Activated effector memory CD4-positive, alpha-beta T cell treated with Interleukin-2 at 50 U/mL for 16 hours (primary cell): ENCODE results near the gene DTX3.
"Not testable (repeated sequence)": the region's sequence is repeated elsewhere in the genome, so short reads cannot be mapped to it uniquely, and the experiment has no call there.

Source experiments
- DNase-seq: peaks from one replicate; pipeline ENCODE4 v3.0.0-alpha.2; 2020

DTX3 gene

DNA sequence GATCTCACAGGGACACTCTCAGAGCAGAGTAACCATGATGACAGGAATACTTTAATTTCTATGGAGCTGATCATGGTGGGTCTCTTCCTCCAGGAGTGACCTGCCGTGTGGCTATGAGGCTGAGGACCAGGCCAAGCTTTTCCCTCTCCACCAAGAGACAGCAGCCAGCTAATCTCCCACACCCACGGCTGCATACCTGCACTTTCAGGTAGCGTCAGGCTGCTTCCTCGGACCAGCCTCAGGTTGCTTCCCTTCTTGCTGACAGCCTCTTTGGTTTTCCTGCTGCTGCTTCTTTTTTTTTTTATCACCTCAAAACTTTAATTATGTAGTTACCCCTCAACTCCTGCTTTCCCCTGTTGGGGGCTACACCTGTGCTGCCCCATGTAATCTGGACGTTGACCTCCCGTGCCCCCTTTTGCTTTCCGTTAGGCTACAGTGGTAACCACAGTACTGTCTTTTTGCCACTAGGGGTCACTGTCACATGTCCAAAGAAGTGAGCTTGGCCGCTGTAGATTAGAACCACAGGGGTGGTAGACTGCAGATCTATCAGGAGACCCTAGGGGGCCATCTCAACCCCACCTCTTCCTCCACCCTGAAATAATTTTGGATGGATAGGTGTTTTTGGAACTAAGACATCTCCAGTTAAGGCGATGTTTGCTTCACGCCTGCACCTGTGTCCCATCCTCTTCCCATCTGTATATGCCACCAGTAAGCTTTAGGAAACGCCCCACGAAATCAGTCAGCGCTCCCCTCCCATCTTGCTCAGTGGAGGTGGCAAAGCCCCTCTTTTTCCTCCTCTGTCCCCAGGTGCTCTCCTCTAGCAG lies 21.4 kb upstream of the DTX3 start:
- DNase-seq: peak; percentile 36

DNA sequence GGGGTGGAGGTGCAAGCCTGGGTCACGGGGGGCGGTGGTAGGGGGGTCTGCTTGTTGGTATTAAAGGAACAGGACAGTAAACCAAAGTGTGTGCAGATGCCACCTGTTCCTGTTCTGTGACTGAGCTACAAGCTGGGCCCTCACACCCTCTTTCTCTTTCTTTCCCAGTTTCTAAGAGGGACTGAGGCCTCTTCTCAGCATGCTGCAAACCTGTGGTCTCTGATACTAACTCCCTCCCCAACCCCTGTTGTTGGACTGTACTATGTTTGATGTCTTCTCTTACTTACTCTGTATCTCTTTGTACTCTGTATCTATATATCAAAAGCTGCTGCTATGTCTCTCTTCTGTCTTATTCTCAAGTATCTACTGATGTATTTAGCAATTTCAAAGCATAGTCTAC lies 20.6 kb upstream of the DTX3 start:
- DNase-seq: no peak

DNA sequence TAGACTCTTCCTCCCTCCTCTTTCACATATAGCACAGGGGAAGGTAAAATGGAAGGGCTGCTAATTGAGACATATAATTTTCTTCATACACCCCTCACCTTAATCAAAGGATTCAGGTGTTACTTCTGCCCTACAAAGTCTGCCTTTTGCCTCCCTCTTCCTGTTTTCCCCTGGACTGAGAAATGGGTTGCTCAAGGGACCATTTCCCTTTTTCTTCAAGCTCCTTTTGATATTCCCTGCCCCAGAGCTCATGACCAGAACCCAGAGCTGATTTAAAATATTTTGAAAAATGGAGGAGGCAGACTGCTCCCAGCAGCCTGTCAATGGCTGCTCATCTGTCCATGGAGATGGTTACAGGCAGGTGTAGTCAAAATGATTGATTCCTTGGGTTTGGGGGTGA lies 19.9 kb upstream of the DTX3 start:
- no peak for DNase-seq

DNA sequence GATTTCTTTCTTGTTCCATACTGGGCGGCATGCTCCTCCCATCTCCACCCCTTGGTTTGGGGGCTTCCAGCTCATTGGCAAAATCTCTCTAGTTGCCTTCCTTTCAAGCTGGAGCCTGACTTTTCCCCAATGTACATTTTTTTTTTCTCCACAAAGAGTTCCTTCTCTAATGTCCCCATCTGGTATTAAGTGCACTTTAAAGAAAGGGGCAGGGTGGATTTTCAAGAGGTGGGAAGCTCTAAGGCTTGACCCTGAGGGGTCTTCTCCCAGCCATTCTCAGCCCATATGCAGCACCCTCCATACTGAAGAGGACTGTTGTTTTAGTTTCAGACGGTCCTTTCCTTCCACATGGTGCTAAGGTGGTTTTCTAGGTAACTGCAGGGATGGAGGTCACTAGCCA lies 19.5 kb upstream of the DTX3 start:
- DNase-seq: no peak

DNA sequence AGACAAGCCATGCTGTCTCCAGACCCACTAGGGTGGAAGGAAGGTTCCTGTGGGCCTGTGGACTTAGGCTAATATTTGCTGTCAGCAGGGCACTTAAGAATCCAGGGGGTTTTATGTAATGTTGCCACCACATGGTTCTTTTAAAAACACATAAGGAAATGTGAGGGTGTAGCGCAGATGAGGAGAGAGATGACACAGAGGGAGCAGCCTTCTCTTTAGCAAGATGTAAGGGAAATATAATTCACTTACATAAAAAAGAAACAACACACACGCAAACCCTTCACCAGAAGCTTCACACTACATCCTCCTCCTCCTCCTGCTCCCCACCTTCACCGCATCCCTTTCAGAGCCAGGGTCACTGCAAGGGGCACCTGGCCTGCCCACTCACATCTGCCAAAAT lies 18.5 kb upstream of the DTX3 start:
- DNase-seq: no peak

DNA sequence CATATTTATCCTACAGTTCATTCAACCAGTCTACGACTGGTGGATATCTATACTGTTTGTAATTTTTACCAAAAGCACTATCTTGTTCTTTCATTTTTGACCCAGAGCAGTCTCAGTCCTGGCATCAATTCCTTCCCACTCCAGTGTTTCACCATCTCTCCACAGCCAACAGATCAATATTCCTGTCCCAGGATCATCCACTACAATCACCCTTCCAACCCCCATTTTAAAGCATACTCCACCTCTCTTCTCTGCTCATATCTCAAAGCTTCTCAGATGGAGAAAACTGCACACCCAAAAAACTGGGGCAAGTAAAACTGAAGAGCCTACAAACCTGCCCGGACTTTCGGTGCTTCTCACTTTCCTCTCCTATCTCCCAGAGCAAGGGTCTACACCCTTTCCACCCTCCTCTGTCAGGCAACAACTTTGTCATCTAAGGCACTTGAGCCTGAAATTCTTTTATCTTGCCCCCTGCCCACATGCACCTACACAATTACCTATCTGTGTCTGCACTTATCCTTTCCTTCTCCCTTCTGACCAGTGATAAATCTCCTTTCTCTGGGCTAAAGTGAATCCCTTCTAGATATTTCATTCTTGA lies 17.7 kb upstream of the DTX3 start:
- DNase-seq: no peak

DNA sequence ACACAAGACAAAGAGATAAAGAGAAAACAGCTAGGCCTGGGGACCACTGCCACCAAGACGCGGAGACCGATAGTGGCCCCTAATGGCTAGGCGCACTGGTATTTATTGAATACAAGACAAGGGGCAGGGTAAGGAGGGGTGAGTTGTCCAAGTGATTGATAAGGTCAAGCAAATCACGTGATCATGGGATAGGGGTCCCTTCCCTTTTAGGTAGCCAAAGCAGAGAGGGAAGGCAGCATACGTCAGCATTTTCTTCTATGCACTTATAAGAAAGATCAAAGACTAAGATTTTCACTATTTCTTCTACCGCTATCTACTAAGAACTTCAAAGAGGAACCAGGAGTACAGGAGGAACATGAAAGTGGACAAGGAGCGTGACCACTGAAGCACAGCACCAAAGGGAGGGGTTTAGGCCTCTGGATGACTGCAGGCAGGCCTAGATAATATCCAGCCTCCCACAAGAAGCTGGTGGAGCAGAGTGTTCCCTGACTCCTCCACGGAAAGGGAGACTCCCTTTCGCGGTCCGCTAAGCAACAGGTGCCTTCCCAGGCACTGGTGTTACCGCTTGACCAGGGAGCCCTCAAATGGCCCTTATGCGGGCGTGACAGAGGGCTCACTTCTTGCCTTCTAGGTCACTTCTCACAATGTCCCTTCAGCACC lies 15.5 kb upstream of the DTX3 start:
- not testable (repeated sequence) for DNase-seq

DNA sequence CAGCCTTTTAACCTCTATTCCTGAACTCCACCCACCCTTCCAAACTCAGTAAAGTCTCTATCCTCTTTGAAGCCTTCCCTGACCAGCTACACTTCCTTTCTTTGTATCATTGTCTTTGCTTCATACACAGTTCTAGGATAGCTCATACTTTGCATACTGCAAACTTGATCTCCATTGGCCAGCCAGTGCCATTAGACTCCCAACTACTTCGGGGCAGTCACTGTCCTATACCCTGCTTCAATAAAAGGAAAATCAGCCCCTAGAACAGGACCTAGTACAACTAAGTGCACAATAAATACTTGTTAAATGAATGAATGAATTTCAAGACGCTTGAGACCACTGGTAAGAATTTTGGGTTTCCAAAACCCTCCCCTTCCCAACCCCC lies 14.2 kb upstream of the DTX3 start:
- DNase-seq: no peak

DNA sequence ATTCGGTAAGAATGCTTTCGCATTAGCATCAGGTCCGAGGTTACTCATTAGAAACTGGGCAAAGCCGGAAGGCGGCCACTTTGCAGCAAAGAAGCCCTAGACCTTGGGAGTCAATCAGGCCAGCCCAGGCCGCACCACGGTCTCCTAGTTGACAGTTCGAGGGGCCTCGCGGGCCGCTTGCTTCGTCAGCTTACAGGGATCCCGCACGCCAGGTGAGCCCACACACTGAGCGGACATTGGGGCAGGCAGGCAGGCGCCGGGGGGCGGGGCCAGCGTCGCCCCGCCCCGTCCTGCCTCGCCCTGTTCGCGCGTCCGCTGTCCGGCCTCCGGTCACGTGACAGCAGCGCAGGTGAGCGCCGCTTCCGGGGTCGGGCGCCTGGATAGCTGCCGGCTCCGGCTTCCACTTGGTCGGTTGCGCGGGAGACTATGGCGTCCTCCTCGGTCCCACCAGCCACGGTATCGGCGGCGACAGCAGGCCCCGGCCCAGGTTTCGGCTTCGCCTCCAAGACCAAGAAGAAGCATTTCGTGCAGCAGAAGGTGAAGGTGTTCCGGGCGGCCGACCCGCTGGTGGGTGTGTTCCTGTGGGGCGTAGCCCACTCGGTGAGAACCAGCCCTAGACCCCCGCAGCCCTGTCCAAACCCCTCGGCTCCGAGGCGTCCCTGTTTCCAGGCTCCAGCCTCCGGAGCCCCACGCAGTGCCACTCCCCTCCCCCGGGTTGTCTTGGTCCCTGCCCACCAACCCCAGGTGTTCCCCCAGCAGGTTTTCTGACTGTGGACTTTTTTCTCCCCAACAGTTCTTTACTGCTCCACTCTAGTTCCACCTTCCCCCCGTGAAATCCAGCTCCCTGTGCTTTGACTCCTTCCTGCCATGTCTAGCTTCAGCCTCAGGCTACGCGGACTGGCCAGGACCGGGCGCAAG lies 13.5 kb upstream of the DTX3 start, which contains the start of gene PIP4K2C:
PIP4K2C (plus strand) TSS at position 329 of the 918 bp plus-strand sequence; CDS start at position 427, 98 bp downstream.
- peak; percentile 70 for DNase-seq

DNA sequence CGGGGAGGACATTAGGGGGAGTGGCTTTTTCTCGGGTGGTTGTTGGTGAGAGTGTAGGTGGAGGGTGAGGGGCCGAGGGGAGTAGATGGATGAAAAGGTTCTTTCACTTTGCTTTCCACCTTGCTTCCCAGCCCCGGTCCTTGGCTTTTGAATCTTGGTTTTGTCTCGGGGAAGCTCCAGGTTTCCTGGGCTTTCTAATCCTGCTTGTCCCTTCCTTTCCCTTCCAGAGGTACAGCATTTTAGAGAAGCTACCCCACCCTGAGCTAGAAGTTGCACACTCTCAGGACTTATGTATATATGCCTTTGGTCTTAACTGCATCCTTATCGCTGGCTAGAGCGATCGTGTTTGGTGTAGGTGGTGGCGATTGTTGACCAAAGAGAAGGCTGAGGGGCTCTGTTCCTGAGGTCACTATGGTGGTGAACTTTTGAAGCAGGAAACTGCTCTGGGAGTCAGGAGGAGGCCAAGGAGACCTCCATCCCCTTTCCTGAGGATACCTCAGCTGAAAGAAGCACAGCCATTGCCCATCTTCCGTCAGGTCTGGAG lies 12.8 kb upstream of the DTX3 start:
- DNase-seq: no peak

DNA sequence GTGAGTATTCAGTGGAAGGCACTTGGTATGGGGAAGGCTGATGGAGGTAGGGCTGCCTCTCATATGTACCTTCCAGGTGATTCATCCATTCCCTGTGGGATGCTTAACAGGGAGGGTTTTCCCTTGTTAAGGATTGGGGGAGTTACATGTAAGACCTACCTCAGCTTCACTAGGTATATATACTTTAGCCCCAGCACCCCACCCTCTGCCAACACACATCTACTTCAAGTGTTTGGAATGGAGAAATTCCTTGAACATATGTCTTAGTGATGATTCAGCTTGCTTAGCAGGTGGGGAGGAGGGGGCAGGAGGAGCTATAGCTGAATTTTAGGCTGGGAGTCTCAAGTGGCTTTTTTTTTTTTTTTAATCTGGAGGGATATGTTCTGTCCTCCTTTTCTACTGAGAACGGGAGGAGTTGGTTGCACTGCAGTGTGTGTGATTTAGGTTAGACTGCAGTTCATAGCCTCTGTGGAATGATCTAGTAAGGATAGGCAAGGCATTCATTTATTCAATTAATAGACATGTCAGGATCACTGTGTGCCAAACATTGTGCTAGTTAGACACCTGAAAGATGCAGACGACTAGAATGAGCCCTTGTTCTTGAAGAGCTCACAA lies 12.0 kb upstream of the DTX3 start:
- no peak for DNase-seq

DNA sequence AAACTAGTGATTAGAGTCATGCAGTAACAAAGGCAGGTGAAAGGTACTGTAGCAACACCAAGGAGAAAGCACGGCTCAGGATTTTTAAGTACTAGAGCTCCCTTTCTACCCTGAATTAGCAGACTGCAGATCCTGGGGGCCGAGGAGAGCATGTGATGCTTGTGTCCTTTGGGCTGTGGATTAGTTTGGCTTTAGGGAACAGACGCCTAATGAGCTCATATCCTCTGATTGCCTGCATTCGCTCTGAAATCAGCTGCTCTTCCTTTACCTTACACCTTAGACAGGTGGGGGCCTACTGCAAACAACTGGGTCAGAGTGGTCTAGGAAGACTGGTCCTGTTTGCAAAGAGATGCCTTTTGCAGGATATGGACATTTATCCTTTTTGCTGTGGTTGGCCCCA lies 11.4 kb upstream of the DTX3 start:
- DNase-seq: no peak

DNA sequence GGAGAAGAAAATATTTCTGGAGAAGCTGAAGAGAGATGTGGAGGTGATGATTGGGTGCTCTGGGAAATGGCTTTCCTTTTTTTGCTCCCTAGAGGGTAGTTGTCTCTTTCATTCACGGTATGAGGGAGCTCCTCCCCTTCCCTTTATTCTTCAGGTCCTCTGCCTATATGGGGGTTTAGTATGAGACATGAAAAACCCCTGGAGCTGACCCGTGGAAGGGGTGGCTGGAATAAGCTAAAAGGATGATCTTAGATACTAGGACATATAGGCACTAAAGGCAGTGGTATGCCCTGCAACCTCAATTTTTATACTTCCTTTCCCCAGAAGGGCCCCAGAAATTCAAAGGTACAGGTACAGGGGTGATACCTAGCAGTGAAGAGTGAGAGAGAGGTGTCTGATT lies 4.2 kb upstream of the DTX3 start:
- DNase-seq: no peak

DNA sequence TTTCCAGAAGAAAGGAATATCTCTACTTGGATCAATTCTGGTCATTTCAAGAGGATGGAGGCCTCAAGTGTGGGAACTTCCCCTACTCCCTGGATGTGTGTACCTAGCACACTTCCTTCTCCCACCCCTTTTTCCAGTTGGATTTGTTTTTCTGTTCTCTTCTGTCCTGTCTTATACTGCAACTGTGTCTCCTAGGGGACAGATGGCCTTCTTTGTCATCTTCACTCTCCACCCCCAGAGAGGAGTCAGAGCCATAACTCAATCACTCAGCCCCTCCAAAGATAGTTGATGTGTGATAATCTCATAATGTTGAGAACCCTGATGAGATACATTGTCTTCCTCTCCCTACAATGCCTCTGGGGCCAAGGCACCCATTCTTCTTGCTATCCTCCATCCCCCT lies 2.1 kb upstream of the DTX3 start:
- no peak for DNase-seq

DNA sequence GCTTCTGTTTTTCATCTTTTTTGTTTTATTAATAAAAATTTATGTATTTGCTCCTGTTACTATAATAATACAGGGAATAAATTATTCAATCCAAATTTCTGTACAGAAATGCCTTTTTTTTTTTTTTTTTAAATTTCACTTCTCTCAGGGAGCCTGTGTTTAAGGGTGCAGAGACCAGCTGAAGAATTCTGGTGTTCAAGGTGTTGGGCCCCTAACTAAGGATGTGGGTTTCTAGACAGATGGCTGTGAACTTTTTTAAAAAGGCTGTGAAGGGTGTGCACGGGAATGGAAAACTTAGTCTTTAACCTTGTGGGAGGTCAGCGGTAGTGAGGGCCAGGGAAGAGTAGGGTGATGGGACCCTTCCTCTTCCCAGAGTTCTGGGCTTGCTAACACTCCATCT lies 1.3 kb upstream of the DTX3 start:
- DNase-seq: no peak

DNA sequence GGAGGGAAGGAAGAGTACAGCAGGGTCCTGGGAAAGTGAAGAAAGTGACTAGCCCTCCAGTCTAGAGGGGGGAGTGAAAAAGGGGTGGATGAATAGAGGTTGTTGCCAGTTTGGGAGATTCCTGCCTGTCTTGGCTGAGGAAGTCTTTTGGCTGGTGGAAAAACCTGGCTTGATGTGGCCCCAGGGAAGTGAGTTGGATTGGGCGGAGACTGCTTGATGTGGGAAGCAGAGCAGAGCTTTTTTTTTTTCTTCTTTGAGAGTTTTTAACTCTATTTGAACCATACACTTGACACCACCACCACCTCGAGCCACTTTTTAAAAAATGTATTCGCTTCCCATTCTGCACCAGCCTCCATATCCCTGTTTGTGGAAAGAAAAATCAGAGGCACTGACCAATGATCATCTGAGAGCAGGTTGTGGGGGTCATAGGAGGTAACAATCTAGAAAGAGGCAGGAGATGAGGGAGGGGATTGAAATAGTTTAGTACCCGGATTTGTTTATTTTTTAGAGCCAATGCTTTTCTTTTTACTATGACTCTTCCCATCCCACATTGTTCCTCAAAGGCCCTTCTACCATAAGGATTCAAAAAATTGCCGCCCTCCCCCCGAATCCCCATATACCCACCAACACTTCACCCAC lies 690 bp upstream of the DTX3 start:
- DNase-seq: no peak

DNA sequence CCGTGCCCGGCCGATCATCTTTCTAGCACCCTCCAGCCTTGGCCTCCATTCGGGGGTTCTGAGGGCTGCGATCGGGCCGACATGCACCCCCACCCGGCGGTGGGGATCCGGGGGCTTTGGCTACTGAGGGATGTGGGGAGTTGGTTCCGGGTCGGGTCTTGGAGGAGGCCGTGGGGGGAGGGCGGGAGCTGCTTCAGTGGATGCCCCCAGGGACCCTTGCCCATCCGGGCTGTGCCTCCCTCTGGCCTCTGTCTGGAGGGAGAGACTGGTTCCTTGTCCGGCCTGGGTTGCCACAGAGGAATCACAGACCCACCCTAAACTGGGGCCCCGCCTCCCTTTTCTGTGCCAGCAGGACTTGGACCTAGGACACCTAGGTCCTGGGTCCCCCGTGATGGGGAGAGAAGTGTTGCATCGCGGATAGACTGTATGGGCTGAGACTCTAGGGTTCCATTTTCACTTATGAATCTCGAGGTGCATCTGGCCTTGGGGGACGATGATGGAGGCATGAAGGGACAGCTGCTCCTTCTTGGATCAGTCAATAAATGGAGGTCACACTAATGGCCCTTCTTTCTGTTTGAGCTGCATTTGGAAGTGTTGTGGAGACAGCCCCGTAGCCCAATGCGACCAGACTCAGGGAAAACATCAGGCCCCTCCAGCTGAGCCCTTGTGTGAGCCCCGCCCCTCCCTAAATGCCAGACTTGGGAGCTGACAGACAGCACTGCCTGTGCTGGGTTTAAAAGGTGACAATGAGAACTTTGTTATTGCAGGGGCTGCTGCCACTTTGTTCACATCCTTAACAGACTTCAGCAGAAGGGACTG lies 577 bp downstream of the DTX3 start:
- DNase-seq: no peak

DNA sequence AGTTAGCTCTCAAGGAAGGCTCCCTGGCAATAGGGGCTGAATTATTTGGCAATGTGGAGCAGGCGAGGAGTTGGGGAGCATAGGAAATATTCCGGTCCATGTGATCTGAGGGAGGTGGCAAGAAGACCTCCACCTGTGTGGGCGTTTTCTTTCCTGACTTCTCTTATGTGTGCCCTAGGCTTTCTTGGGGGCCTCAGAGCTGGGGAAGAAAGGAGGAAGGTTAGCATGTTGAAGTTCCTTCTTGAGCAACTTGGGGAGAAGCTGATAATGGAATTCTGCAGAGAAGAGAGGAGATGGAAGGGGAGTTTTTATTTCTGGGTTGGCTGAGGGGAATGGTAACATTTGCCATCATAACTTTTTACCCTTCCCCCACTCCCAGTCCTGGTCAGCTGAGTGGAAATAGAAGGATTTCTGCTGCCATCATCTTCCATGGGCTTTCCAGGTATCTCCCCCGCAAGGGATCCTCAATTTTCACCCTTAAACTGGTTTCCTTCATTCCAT lies 1.2 kb downstream of the DTX3 start:
- DNase-seq: no peak

DNA sequence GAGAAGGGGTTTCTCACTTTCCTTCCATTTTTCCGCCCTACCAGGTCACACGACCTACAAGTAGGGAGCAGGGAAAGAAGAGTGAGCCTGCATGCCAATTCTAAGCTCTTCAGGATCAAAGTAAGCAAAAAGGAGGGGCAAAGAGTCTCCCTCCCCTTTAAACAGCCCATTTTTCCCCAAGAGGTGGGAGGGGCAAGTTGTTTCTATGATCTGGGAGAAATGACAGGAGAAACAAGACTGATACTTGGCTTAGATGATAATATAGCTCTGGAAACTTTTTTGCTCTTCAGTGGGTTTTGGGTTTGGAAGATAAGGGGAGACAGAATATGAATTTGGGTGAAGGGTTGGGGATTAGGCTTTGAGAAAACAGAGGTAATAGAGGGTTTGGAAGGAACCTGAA lies 1.8 kb downstream of the DTX3 start:
- DNase-seq: no peak

DNA sequence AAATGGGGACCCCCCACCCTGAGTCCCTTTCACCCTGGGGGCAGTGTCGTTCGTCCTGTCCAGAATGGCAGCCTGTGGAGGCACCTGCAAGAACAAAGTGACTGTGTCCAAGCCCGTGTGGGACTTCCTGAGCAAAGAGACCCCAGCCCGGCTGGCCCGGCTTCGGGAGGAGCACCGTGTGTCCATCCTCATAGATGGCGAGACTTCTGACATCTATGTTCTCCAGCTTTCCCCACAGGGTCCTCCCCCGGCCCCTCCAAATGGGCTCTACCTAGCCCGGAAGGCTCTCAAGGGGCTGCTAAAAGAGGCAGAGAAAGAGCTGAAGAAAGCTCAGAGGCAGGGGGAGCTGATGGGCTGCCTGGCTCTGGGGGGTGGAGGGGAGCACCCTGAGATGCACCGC lies 2.2 kb downstream of the DTX3 start:
- DNase-seq: no peak
